ENCODE measurements around the gene DECR2. TPM values are rescaled to one million over a fixed set of nuclear protein-coding genes. Genes with fewer than 3 reads are reported as not detected.

DECR2 gene
- total RNA-seq, 1 experiment from 2014 or later, result 27.5 TPM

GRCh38 chr16:397736-398332 lies 3.9 kb upstream of the DECR2 start:
- BruUV-seq (replicated peaks), result no TSS peak

GRCh38 chr16:398561-399339 lies 2.9 kb upstream of the DECR2 start:
- Histone ChIP-seq H3K36me3 (ENCODE audit: insufficient read depth, low read length, poor library complexity, severe bottlenecking) (peaks cover 21% of the 10 kb centered on the region), H3K27ac (ENCODE audit: low read depth, low read length, poor library complexity, severe bottlenecking) (peak overlapping the region; percentile 43), H3K4me3 (ENCODE audit: low read depth, low read length, poor library complexity, severe bottlenecking) (no peak overlapping the region), H3K9me3 (ENCODE audit: low read depth, low read length, poor library complexity, severe bottlenecking) (no peaks in the 10 kb centered on the region), H3K4me1 (ENCODE audit: insufficient read depth, low read length, poor library complexity, severe bottlenecking) (peaks cover 17% of the 10 kb centered on the region), H3K27me3 (replicated peaks; ENCODE audit: insufficient read depth, low read depth, low read length, poor library complexity) (no peaks in the 10 kb centered on the region)
- CTCF ChIA-PET, result no interaction called here
- POLR2A ChIA-PET (ENCODE audit: low non-redundant PET), result no interaction called here
- BruUV-seq (replicated peaks), result no TSS peak
- intact Hi-C loops (cut with micrococcal nuclease; ENCODE audit: unreplicated experiment), result no loop called here
- TF ChIP-seq EZH2 (IDR thresholded peaks at IDR 0.05; ENCODE audit: borderline replicate concordance, low read depth, low read length, poor library complexity, severe bottlenecking) (no peak), CTCF (conservative IDR thresholded peaks at IDR 0.05; ENCODE audit: low read depth, low read length) (no peak)
- no peak for DNase-seq (ENCODE audit: low spot score)

More at GRCh38 chr16:397736-398332, 3.9 kb upstream of the DECR2 start:
- Histone ChIP-seq H3K9me3 (ENCODE audit: low read depth, low read length, poor library complexity, severe bottlenecking) (no peaks in the 10 kb centered on the region), H3K36me3 (ENCODE audit: insufficient read depth, low read length, poor library complexity, severe bottlenecking) (peaks cover 21% of the 10 kb centered on the region), H3K27ac (ENCODE audit: low read depth, low read length, poor library complexity, severe bottlenecking) (peak overlapping the region; percentile 43), H3K27me3 (replicated peaks; ENCODE audit: insufficient read depth, low read depth, low read length, poor library complexity) (no peaks in the 10 kb centered on the region), H3K4me1 (ENCODE audit: insufficient read depth, low read length, poor library complexity, severe bottlenecking) (peaks cover 17% of the 10 kb centered on the region), H3K4me3 (ENCODE audit: low read depth, low read length, poor library complexity, severe bottlenecking) (peak overlapping the region; percentile 69)
- POLR2A ChIA-PET (ENCODE audit: low non-redundant PET), result no interaction called here
- DNase-seq (ENCODE audit: low spot score), result peak; percentile 83
- intact Hi-C loops (cut with micrococcal nuclease; ENCODE audit: unreplicated experiment), result no loop called here
- CTCF ChIA-PET, result no interaction called here
- TF ChIP-seq CTCF (conservative IDR thresholded peaks at IDR 0.05; ENCODE audit: low read depth, low read length) (peak; percentile 40; the same call in 1 of the 2 replicates), EZH2 (IDR thresholded peaks at IDR 0.05; ENCODE audit: borderline replicate concordance, low read depth, low read length, poor library complexity, severe bottlenecking) (no peak)

- no peaks in the 10 kb centered on the region for H3K27me3 ChIP-seq (replicated peaks; ENCODE audit: insufficient read depth, low read depth, low read length, poor library complexity)
- H3K4me1 ChIP-seq (ENCODE audit: insufficient read depth, low read length, poor library complexity, severe bottlenecking), result peaks cover 17% of the 10 kb centered on the region
- no peak for DNase-seq (ENCODE audit: low spot score)
- no peak overlapping the region for H3K4me3 ChIP-seq (ENCODE audit: low read depth, low read length, poor library complexity, severe bottlenecking)
- ChIA-PET POLR2A (ENCODE audit: low non-redundant PET) (no interaction called here), CTCF (no interaction called here)
- TF ChIP-seq EZH2 (IDR thresholded peaks at IDR 0.05; ENCODE audit: borderline replicate concordance, low read depth, low read length, poor library complexity, severe bottlenecking) (no peak), CTCF (conservative IDR thresholded peaks at IDR 0.05; ENCODE audit: low read depth, low read length) (no peak)
- H3K9me3 ChIP-seq (ENCODE audit: low read depth, low read length, poor library complexity, severe bottlenecking), result no peaks in the 10 kb centered on the region
- intact Hi-C loops (cut with micrococcal nuclease; ENCODE audit: unreplicated experiment), result loop anchor here (5.0 kb wide), 2 partner anchors 88 to 128 kb away; partner anchors contain the start of gene CAPN15
- peak overlapping the region; percentile 23 for H3K27ac ChIP-seq (ENCODE audit: low read depth, low read length, poor library complexity, severe bottlenecking)
- peaks cover 21% of the 10 kb centered on the region for H3K36me3 ChIP-seq (ENCODE audit: insufficient read depth, low read length, poor library complexity, severe bottlenecking)
- BruUV-seq (replicated peaks), result no TSS peak
These were observed 2.2 kb upstream of the DECR2 start for GRCh38 chr16:399340-400019.
